NCI-H2171 treated with DMSO at 0.1 percent for 48 hours (cell line): Measurements from ENCODE around the gene RBM5.

ENCODE experiments used
- DNase-seq: peaks from one replicate; lab custom pipeline; 2025; lab: John Stamatoyannopoulos, UW

The RBM5 gene

DNA sequence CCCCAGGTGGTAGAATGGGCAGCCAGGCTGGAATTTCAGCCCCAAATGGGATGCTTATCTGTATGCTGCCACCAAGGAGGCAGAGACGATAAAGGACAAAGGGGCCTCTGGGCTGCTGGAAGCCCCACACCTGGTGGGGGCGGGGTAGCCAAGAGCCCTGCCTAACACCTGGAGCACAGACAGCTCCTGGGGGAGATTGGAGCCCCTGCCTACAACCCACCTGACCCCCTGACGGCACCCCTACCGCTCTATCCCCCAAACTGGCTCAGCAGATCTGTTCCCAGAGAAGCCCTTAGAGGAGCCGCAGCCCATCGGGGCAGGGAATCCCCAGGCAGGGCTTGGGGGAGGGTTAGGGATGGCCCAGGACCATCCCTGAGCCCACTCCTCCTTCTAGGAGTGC lies 50.6 kb downstream of the RBM5 start:
- peak; percentile 25 for DNase-seq

DNA sequence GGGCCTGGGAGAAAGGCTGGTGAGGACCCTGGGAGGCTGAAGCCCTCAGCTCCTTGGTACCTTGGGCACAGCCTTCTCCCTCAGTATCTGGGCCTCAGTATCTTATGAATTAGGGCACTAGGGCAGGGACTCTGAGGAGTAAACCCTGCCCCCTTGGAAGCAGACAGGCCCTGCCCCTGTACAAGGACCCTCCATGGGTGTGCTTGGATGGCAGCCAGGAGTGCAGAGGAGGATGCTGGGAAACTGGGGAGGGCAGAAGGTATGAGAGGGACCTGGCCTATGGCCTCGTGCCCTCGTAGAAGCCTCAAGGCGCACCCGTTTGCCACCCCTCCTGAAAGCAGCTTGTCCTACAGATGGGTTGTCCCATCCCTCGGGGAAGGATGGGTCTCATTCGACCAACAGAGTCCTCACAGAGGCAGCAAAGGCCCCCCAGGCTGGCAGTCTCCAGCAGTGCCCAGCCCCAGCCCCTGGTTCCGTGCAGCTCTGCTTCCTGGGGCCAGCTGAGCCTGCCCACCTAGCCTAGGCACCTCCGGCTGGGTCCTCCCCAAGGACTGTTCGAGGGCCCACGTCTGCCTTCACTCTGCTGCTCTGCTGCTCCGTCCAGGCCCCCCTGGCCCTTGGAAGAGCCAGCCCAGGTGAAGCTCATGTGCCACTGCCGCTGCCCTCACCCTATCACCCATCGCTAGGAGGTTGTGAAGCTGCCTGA lies 51.2 kb downstream of the RBM5 start:
- DNase-seq = peak; percentile 63

DNA sequence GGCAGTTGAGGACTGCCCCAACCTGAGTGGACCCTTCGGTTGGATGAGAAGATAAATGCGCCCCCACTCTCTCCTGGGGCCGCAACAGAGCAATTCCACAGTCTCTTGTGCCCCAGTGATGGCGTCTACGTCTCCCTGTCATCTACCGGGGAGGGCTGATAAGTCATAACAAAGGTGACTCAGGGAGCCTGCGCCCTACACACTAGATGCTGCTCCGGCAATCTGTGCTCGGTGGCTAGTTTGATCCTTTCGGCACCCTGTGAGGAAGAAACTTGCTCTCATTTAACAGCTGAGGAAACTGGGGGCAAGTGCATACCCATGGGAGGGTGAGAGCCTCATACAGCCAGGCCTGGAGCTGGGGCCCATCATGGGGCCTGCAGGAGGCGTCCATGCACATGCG lies 52.3 kb downstream of the RBM5 start:
- no peak for DNase-seq

DNA sequence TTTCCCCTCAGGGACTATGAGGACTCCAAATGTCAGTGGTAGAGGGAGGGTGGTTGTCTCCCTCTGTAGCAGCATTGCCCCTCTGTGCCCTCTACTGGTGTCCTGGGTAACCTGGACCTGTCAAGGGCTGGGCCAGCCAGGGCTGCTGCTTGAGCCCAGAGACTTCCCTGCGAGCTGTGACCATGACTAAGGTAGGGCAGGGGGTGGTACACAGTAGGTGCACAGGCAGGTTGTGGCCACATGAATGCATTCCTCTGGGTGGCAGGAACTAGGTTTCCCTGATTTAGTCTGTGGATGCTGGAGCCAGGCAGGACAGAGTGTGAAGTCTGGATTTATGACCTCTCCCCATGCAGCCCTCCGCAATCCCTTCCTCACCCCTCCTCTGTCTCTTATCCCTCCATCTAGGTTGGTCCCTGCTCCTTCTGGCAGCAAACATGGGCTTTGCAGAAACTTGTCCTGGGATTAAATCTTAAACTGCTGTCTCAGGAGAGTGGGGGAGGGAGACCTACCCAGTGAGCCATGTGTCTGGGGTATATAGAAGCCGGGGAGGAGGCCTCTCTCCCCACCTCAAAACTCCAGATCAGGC lies 57.7 kb downstream of the RBM5 start:
- peak; percentile 65 for DNase-seq

DNA sequence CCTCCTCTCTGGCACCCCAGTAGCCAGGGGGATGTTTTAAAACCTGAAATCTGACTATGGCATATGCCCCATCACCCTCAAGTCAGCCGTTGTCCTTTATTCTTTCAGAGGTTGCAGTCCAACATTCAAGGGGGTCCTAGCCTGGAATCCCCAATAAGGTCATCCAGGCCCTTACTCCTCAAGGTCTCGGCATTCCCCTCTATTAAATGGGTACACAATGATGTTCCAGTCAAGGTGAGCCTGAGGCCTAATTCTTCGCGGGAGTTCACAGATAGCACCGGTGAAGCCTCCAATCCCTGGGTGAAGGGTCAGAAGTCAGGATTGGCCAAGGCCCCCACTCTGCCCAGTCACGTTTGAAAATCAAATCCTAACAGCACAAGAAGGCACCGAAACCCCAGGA lies 58.3 kb downstream of the RBM5 start:
- no peak for DNase-seq

DNA sequence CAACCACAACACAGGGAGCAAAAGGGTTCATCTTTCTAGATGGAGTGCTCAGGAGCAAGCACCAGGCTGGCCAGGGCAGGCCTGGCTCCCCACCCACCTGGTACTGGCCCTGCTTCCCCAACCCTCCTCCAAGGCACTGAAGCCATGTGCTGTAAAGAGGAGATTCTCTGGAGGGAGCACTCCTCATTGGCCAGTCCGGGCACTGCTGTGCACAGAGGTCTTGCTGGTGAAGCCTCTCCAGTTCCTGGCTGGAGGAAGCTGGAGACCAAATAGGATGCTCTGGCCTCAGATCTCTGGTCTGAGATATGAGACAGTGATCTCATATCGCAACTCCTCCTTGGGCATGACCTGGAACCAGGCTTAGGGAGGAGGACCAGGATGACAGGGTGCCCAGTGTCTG lies 58.7 kb downstream of the RBM5 start:
- no peak for DNase-seq

DNA sequence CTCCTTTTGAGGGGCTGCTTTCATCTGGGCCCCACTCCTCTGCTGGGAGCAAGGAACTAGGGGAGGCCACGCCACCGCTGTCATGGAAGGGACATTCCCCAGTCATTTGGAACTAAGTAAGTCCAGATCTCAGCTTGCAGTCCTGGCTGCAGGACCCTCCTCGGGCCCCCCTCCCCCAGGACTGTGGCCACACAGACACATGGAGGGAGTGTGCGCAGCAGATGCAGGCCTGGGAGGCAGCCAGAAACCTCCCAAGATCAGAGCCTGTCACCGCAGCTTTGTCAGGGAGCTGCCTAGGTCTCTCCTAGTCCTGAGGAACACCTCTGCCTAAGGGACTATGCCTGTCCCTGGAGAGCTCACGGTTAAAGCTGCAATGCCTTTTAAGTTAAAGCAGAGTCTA lies 59.1 kb downstream of the RBM5 start:
- no peak for DNase-seq

DNA sequence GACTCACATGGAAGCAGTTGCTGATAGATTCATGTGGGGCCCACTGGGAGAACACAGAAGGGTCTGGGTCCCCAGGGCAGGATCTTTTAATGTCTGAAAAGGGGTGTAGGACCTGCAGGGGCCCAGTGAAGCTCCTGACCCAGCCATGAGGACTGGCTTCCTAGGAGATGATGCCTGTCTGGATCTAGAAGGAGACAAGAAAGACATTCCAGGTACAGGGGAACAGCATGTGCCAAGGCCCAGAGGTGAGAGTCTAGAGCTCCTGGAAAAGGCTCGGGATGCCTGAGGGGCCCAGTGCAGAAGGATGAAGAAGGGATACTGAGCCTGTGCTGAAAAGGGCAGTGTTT lies 61.7 kb downstream of the RBM5 start:
- no peak for DNase-seq

DNA sequence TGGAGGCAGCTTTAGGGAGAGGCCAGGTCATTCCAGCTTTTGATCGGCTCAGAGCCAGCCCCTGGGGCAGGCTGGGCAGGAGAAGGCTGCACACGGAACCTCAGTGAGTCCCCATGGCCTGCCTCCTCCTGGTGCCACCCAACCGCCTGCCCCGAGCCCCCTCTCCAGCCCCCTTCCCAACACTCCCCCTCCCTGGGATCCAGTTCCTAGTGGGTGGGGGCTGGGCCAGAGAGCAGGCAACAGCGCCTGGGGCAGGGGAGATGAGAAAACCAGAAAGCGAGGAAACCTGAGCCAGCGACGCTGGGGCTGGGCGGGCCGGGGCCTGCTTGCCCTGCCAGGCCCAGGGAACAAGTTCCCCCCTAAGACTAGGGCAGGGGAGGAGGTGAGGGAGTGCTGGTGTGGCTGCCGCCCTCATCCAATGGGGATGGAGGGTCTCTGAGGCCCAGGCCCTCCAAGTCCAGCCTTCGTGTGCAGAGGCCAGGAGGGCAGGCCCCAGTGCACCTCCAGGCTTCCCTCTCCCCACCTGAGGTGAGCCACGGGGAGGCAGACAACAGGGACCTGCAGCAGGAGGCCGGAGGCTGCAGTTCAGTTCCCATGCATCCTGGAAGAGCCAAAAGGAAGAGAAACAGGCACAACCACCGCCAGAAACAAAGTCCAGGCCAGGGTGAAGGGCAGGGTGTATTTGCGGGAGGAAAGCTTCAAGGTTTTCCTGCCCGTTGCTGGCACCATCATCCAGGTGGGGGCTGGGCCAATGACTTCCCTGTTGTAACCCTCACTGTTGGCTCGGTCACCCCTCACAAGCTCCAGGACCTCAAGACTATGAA lies 62.4 kb downstream of the RBM5 start:
- peak; percentile 88 for DNase-seq

DNA sequence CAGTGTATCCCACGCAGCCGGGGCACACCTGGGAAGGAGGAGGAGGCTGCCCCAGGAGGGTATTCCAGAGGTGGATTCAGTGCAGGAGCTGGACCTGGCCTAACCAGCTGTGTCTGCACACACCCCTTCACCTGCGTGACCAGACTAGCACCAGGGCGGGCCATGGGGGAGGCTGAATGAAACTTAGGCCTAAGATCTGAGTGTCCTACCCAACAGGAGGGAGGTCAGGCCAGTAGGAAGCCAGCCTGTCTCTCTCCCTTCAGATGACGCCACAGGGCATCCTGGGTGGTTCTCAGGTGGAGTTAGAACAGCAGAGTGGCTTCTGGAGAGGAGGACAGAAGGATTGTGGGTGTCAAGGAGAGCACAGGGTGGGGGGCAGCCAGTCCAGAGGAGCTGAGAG lies 63.0 kb downstream of the RBM5 start:
- DNase-seq = no peak

DNA sequence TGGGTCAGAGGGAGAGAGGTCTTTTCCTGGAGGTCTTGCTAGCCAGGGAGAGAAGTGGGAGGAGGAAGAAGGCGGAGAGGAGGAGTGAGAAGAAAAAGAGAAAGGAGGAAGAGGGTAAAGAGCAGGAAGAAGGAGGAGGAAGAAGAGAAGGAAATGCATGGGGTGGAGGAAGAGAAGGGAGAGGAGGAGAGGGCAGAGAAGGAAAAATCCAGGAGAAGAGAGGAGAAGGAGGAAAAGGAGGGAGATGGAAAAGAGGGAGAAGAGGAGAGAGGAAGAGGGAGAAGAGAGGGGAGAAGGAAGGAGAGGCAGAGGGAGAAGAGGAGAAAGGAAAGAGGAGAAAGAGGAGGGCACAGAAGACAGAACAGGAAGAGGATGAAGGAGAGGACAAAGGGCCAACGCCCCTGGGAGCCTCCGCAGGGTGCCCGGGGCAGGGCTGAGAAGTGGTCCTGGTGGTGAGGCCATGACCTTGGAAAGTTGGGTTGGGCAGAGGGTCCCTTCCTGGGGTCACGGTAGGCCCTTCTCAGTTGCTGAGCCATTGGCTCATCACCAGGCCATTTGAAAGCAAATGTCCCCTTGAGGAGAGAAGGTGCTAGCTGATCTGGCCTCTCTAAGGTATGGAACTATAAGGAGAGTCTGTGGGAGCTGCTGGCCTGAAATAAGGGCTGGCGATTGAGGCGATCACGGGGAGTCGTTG lies 65.2 kb downstream of the RBM5 start:
- DNase-seq = no peak

DNA sequence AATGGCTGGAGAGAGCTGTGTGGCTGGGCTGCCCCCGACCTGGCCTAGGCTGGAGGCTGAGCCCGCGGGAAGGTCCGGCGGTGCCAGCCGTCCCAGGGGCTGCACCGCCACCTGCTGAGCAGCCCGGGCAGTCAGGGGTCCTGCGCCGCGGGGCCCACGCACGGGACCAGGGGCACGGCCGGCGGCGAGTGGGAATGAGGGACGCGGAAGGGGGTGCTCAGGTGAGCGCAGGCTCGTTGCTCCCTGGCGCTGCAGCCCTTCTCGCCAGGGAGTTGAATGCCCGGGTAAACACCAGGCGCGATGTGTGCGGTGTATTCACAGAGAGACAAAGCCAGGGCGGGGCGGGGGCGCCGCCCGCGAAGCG lies 65.7 kb downstream of the RBM5 start:
- no peak for DNase-seq

DNA sequence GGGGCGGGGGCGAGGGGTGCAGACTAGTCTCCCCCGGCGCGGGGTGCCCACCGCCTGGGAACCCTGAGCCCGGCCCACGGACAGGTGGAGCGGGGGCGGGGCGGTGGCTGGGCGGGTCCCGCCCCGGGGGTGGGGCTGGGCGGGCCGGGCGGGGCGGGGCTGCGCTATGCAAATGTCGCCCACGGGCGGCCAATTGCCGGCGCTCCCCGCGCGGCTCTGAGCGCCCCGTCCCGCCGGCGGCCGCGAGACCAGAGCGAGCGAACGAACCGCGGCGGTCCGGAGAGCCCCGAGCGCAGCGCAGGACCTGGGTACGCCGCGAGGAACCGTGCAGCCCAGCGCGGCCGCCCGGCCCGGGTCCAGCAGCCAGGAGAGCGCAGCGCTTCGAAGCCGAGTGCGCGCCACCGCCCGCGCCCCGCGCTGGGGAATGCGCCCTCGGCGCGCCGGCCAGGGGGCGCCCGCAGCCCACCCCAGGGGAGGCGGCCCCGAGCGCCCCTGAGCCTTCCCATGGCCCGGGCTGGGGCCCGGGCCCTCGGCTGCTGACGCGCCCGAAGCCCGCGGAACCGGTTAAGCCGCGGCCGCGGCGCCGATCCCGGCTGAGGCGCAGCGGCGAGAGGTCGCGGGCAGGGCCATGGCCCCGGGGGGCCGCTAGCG lies 66.2 kb downstream of the RBM5 start, which contains the start of gene SEMA3F:
SEMA3F (plus strand) TSS at position 485 of the 651 bp plus-strand sequence. CDS start 4,299 bp downstream, outside the sequence.
- DNase-seq = peak; percentile 65

DNA sequence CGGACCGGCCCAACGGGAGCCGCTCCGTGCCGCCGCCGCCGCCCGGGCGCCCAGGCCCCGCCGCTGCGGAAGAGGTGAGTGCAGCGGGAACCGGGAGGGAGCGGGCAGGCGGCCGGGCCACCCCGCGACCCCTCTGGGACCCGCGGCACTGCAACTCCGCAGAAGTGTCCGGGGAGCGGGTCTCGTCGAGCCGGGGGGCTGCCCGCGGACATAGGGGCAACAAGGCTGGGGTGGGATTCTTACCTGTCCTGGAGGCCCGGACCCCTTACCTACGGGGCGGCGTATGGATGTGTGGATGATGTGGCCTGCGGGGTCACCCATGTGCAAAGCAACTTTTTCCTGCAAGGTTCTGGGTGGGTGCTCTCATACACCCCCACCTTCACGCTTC lies 66.8 kb downstream of the RBM5 start:
- DNase-seq = no peak

DNA sequence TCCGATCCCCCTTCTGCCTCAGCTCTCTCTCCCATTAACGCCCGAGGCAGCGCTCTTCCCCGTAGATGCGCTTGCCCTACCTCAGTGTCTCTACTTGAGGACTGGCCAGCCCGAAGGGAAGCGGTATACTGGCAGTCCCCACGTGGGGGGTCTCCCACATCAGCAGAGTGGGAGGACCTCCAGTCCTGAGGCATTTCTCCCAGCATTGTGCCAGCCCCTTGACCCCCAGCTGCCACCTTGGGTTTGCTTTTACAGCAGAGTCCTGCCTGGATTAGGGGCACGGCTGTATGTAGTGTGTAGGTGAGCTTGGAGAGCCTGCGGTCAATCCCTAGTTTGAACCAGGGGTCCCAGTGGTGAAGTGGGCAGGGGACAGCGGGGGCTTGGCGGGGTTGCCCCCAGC lies 67.2 kb downstream of the RBM5 start:
- DNase-seq = no peak

DNA sequence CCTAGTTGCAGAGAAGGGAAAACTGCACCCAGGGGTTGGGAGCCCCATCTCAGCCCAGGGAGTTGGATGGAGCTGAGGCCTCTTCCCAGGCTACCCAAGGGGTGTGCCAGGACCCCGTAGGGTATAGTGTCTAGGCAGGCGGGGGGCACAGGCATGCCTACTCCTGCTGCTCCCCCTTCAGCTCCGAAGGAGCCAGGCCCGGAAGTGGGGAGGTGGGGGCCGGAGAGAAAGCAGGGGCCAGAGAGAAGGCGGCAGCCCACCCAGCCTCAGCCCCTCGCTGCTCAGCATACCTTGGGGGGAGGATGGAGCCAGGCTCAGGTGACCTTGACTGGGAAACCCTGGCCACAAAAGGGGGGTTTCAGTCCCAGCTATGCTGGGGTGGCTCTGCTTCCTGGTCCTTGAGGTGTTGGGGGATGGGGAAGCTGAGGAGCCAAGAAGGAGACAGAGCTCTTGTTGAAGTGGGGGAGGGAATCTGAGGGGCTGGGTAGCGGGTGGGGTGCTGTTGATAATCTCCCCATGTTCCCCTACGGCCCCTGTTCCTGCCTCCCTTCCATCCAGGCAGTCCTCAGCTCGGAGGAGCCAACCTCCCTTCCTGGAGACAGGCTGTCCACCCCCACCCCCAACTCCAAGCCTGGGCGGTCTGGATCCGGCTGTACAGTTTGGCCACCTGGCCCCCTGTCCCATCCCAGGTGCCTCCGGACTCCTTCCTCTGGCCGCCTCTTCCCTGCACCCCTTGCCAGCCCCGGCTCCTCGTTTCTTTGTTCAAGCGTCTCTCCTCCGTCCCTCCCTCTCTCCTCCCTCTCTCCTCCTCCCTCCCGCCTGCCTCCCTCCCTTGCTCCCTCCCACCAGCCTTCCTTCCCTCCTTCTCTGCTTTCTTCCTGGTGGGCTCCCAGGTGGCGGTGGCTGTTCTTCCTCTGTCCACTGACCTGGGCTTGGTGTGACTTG lies 68.1 kb downstream of the RBM5 start:
- peak; percentile 36 for DNase-seq

DNA sequence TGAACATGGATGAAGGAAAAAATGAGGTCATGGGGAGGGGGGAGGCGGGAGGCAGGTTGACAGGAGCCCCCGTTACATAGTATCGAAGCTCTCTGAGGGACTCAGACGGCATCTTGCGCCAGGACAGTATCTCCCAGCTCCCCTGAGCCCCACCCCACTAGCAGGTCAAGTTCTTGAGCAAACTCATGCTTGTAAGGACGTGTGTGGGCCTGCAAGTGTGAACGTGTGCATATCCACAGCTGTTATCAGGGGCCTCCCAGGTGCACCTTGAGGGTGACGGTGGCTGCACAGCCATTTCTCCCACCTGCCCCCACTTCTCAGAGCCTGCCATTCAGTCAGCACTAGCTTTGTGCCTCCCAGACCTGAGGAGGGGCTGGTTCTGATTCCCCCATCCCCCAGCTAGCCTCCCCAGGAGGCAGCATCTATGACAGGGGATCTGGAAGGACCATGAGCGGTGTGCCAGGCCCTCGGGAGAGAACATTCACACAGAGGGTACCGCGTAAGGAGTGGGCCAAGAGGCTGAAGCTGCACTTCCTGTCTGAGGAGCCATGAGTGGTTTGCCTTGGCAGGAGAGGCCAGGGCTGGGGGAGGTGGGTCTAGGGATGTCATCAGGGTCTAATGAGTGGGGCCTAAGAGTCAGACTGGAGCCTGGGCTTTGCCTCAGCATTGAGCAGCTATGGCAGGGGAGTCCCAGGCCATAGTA lies 69.3 kb downstream of the RBM5 start:
- DNase-seq = peak; percentile 79

DNA sequence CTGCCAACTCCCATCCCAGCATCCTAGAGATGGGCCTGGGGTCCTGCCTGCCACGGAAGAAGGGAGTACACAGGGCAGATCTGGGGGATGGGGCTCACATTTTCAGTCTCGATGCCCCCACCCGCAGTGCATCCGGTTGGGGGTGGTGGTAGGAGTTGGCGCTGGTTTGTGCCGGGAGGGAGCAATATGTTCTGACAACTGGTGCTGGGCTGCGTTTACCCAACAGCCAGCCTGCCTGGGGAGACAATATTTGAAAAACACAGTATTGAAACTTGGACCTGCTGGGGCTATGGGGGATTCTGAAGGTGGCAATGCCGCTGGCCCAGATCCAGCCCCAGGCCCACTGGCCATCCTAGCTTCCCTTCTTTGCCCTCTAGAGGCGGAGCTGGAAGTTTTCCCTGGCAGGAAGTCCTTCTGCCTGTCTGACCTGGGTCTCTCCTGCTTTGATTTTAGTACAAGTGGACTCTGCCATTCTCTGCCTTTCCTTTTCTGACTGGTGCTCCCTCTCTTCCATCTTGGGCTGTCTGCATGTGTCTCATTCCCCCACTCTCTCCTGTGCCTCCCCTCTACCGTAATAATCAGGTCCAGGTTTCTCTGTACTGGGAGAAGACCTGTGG lies 69.9 kb downstream of the RBM5 start:
- no peak for DNase-seq

DNA sequence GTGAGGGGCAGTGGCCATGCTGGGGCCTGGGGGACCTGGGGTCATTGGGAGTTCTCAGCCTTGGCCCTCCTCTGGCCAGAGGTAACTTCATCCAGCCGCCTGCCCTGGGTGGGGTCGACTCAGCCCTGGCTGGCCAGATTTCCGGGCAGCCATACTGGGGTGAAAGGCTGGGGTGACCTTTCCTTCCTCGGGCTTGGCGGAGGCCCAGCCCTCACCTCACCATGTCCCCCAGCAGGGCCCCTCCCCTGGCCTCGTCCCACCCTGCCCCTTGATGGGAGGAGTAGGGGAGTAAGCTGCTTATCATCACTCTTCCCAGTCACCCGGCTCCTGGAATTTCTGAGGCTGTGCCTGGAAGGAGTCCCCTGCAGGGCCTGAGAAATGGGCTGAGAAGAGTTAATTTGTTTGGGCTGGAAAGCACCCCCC lies 71.9 kb downstream of the RBM5 start:
- DNase-seq = no peak

DNA sequence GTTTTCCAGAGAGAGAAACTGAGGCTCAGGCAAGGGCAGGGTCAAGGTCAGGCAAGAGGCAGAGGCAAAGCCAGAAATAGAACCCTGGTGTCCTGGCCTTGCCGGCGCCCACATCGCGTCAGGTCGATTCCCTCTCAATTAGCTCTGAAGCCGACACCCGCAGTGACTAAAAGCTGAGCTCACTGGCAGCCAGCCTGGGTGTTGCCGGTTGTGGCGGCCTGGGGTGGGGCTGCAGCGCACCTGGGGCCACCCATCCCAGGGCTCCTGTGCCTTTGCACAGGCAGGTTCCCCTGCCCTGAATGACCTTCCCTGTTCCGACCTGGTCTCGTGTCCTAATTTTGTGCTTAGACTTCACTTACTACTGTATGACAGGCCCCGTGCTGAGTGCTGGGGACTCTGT lies 72.6 kb downstream of the RBM5 start:
- DNase-seq = no peak
